HL-60 (cell line): Measurements from ENCODE around the gene MIP.
"Not testable (repeated sequence)": the region's sequence is repeated elsewhere in the genome, so short reads cannot be mapped to it uniquely, and the experiment has no call there.

Experiments
- DNase-seq, 2 experiments: peaks; one replicate each; pipeline ENCODE4 v3.0.0-alpha.2; 2010 to 2020; ENCODE audit warnings: low read depth in 1 of 2, low spot score in 1 of 2
- H3K27ac ChIP-seq: fragments of 250-450 bp; sonication (Bioruptor Pico); replicated peaks from 2 replicates; pipeline ENCODE4 v1.5.1; 2020; ENCODE audit warnings: mild to moderate bottlenecking, moderate library complexity
- H3K27me3 ChIP-seq: fragments of 250-450 bp; sonication (Bioruptor Pico); 2 replicates; pipeline ENCODE4 v1.5.1; 2021; ENCODE audit warnings: mild to moderate bottlenecking, moderate library complexity; ENCODE audit not compliant: insufficient read depth, poor library complexity, severe bottlenecking
- H3K4me3 ChIP-seq: replicated peaks from 2 replicates; pipeline ENCODE4 v1.5.1; 2011; ENCODE audit warnings: mild to moderate bottlenecking, control low read depth, low read length; ENCODE audit not compliant: insufficient read depth
- GABPA ChIP-seq: IDR thresholded peaks from 2 replicates; pipeline ENCODE4 v1.6.1; 2012; ENCODE audit warnings: low read depth
- POLR2AphosphoS5 ChIP-seq: IDR thresholded peaks from 2 replicates; pipeline ENCODE4 v1.6.1; 2012; ENCODE audit warnings: low read depth
- SPI1 ChIP-seq: IDR thresholded peaks from 2 replicates; pipeline ENCODE4 v1.6.1; 2012; ENCODE audit warnings: low read depth, mild to moderate bottlenecking, borderline replicate concordance
- TF ChIP-seq, protein P1 (sequence below): IDR thresholded peaks from one replicate; pipeline ENCODE4 v1.5.1; 2011; ENCODE audit warnings: low read length, control low read depth, inconsistent platforms; ENCODE audit not compliant: insufficient read depth
- TF ChIP-seq, protein P2 (sequence below): IDR thresholded peaks from 2 replicates; pipeline ENCODE4 v1.6.1; 2012; ENCODE audit warnings: low read depth; ENCODE audit not compliant: insufficient replicate concordance

Gene MIP

DNA sequence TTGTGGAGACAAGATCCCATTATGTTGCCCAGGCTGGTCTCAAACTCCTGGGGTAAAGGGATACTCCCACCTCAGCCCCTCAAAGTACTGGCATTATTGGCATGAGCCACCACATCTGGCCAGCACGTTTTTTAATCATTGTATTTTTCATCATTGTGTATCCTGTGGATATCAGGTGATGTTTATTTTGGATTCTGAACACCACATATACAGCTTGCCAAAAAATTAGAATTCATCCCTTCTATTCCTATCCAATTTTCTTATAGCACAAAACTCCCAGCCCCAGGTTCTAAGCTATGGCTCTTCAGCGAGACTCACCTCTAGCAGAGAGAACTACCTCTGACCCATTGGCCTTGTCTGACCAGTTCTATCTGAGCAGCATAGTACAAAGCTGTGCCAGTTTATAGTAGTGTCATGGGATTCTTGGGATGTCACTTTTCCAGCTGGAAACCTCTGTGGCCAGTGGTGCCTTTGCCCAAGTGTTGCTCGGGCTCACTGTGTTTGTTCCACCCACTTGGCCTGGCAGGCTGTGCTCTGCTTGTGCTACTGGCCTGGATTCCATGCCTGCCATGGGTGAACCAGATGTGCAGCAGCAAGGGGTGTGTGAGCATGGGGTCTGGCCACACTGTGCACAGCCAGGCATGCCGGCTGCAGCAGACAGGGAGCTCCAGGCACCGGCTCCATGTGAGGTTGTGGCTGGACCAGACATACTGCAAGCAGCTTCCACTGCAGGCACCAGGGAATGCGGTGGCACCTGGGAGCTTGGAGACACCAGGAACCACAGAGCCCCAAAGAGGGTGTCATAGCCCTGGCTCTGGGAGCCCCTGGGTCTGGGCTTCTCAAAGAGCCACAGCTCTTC, 42.4 kb downstream of the MIP start:
- DNase-seq, result no peak
- Histone ChIP-seq H3K4me3 (no peak overlapping the region), H3K27ac (no peak overlapping the region), H3K27me3 (no peaks in the 10 kb centered on the region)
- TF ChIP-seq, protein P1, sequence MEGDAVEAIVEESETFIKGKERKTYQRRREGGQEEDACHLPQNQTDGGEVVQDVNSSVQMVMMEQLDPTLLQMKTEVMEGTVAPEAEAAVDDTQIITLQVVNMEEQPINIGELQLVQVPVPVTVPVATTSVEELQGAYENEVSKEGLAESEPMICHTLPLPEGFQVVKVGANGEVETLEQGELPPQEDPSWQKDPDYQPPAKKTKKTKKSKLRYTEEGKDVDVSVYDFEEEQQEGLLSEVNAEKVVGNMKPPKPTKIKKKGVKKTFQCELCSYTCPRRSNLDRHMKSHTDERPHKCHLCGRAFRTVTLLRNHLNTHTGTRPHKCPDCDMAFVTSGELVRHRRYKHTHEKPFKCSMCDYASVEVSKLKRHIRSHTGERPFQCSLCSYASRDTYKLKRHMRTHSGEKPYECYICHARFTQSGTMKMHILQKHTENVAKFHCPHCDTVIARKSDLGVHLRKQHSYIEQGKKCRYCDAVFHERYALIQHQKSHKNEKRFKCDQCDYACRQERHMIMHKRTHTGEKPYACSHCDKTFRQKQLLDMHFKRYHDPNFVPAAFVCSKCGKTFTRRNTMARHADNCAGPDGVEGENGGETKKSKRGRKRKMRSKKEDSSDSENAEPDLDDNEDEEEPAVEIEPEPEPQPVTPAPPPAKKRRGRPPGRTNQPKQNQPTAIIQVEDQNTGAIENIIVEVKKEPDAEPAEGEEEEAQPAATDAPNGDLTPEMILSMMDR, result no peak
- TF ChIP-seq SPI1, result no peak
- TF ChIP-seq POLR2AphosphoS5, result no peak
- TF ChIP-seq, protein P2, sequence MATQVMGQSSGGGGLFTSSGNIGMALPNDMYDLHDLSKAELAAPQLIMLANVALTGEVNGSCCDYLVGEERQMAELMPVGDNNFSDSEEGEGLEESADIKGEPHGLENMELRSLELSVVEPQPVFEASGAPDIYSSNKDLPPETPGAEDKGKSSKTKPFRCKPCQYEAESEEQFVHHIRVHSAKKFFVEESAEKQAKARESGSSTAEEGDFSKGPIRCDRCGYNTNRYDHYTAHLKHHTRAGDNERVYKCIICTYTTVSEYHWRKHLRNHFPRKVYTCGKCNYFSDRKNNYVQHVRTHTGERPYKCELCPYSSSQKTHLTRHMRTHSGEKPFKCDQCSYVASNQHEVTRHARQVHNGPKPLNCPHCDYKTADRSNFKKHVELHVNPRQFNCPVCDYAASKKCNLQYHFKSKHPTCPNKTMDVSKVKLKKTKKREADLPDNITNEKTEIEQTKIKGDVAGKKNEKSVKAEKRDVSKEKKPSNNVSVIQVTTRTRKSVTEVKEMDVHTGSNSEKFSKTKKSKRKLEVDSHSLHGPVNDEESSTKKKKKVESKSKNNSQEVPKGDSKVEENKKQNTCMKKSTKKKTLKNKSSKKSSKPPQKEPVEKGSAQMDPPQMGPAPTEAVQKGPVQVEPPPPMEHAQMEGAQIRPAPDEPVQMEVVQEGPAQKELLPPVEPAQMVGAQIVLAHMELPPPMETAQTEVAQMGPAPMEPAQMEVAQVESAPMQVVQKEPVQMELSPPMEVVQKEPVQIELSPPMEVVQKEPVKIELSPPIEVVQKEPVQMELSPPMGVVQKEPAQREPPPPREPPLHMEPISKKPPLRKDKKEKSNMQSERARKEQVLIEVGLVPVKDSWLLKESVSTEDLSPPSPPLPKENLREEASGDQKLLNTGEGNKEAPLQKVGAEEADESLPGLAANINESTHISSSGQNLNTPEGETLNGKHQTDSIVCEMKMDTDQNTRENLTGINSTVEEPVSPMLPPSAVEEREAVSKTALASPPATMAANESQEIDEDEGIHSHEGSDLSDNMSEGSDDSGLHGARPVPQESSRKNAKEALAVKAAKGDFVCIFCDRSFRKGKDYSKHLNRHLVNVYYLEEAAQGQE, result no peak
- no peak for TF ChIP-seq GABPA

DNA sequence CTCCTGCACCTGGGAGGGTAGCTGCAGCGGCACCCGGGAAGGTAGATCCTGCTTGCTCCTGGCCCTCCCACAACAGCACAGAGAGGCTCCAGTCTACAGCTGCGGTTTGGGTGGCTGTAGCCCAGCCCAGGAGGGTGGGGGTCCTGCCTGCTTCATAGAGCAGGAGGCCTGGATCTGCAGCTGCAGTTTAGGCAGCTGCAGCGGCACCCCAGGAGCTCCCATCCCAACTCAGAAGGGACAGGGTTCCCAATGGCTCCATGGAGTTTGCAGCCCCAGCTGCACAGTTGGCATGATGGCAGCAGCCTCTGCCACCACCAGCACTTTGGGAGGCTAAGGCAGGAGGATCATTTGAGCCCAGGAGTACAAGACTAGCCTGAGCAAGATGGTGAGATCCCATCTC, 43.7 kb downstream of the MIP start:
- no peak overlapping the region for H3K27ac ChIP-seq
- no peak for DNase-seq
- H3K4me3 ChIP-seq, result no peak overlapping the region
- H3K27me3 ChIP-seq, result no peaks in the 10 kb centered on the region
- TF ChIP-seq POLR2AphosphoS5 (no peak), SPI1 (no peak), GABPA (no peak)
- TF ChIP-seq, protein P1, result no peak
- TF ChIP-seq, protein P2, result no peak

DNA sequence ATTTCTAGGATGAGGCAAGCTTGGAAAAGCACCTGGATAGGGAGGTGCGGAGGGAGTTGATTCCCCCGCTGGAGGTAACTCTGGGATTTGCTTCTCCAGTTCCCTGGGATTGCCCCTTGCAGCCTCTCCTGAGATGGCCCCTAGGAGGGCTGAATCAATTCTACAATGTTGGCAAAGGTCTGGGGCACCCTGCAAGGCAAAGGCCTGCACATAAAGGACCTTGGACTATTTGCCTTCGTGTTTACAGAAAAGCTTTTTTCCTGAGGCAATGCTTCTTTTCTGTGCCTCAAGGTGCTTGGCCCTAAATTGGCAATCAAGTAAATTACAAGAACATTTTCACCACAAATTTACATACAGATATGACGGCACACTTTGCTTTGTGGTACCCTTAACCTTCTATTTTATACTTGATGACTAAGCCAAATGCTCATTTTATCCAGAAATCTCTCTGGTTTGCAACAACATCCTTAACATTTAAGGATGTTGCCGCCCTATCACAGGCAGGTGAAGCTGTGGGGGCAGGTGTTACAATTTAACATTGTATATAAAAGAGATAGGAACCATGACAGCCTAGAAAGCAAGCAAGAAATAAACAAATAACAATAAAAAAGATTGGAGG, 45.5 kb downstream of the MIP start:
- no peak overlapping the region for H3K27ac ChIP-seq
- TF ChIP-seq GABPA (no peak), SPI1 (no peak), POLR2AphosphoS5 (no peak)
- TF ChIP-seq, protein P1, result no peak
- TF ChIP-seq, protein P2, result no peak
- no peak for DNase-seq
- H3K27me3 ChIP-seq, result no peaks in the 10 kb centered on the region
- H3K4me3 ChIP-seq, result no peak overlapping the region

DNA sequence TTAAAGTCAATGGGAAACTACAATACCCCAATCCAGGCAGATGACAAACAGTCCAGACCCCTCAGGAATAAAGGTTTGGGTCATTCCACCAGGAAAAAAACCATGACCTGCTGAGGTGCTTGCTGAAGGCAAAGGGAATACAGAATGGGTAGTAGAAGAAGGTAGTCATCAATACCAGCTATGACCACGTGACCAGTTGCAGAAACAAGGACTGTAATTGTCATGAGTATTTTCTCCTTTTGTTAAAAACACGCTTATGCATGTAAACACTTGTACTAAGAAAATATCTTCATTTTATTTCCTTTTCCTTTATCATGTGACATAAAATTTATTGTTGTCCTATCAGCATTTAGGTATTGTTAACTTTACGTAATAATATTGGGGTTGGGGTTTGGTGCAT, 50.2 kb downstream of the MIP start:
- H3K27ac ChIP-seq, DNase-seq, H3K4me3 ChIP-seq, H3K27me3 ChIP-seq: not testable (repeated sequence)

DNA sequence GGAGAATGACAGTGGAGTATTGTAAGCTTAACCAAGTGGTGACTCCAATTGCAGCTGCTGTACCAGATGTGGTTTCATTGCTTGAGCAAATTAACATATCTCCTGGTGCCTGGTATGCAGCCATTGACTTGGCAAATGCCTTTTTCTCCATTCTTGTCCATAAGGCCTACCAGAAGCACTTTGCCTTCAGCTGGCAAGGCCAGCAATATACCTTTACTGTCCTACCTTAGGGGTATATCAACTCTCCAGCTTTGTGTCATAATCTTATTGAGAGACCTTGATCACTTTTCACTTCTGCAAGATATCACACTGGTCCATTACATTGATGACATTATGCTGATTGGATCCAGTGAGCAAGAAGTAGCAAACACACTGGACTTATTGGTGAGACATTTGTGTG, 52.8 kb downstream of the MIP start:
- H3K27ac ChIP-seq, H3K4me3 ChIP-seq, DNase-seq, H3K27me3 ChIP-seq: not testable (repeated sequence)

DNA sequence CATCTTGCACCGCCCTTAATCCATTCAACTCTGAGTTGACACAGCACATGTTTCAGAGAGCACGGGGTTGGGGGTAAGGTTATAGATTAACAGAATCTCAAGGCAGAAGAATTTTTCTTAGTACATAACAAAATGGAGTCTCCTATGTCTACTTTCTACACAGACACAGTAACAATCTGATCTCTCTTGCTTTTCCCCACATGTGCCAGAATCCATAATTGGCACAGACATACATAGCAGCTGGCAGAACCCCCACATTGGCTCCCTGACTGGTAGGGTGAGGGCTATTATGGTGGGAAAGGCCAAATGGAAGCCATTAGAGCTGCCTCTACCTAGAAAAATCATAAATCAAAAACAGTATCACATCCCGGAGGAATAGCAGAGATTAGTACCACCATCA, 53.3 kb downstream of the MIP start:
- not testable (repeated sequence) for DNase-seq, H3K4me3 ChIP-seq, H3K27ac ChIP-seq, H3K27me3 ChIP-seq
